A673 (cell line): Measurements from ENCODE around the gene RAP1B. TPM values are rescaled to one million over a fixed set of nuclear protein-coding genes. Genes with fewer than 3 reads are reported as not detected.
A peak's percentile ranks its signal among the peaks of the same experiment; 100 is the strongest.

ENCODE experiments used
- BruUV-seq: library from RNA; stranded (reverse); fragments of 400-500 nt; replicated peaks from 2 replicates; lab custom pipeline; 2021; lab: Mats Ljungman, UMichigan
- CTCF ChIA-PET: fragments of 300-600 bp; sonication (Branson Sonifier 250); formaldehyde crosslinking; loops from one replicate; lab custom pipeline; 2022; ENCODE audit warnings: antibody characterized with exemption; lab: Charles Lee
- POLR2A ChIA-PET: fragments of 300-600 bp; sonication (Branson Sonifier 250); formaldehyde crosslinking; loops from one replicate; lab custom pipeline; 2022; ENCODE audit warnings: antibody characterized with exemption; ENCODE audit not compliant: low non-redundant PET; lab: Charles Lee
- DNase-seq: peaks from one replicate; pipeline ENCODE4 v3.0.0-alpha.2; 2015; ENCODE audit warnings: low spot score
- H3K27ac ChIP-seq: fragments of 200-600 bp; sonication (generic); 2 replicates; pipeline ENCODE4 v1.5.1; 2016; ENCODE audit warnings: mixed run types, low read depth, mild to moderate bottlenecking, mixed read lengths, antibody characterized with exemption, low read length; ENCODE audit not compliant: poor library complexity, severe bottlenecking
- H3K27me3 ChIP-seq: fragments of 200-600 bp; sonication (generic); replicated peaks from 2 replicates; pipeline ENCODE4 v1.6.1; 2017; ENCODE audit warnings: mixed run types, low read depth, mild to moderate bottlenecking, mixed read lengths, antibody characterized with exemption, low read length; ENCODE audit not compliant: insufficient read depth, poor library complexity
- H3K36me3 ChIP-seq: fragments of 200-600 bp; sonication (generic); 2 replicates; pipeline ENCODE4 v1.6.1; 2016; ENCODE audit warnings: mixed run types, mild to moderate bottlenecking, mixed read lengths, antibody characterized with exemption, low read length; ENCODE audit not compliant: insufficient read depth, poor library complexity, severe bottlenecking
- H3K4me1 ChIP-seq: fragments of 200-600 bp; sonication (generic); 2 replicates; pipeline ENCODE4 v1.6.1; 2017; ENCODE audit warnings: mixed run types, mild to moderate bottlenecking, mixed read lengths, antibody characterized with exemption, low read length; ENCODE audit not compliant: insufficient read depth, poor library complexity, severe bottlenecking
- H3K4me3 ChIP-seq: fragments of 200-600 bp; sonication (generic); 2 replicates; pipeline ENCODE4 v1.5.1; 2016; ENCODE audit warnings: low read depth, mixed run types, mild to moderate bottlenecking, mixed read lengths, low read length; ENCODE audit not compliant: poor library complexity, severe bottlenecking
- H3K9me3 ChIP-seq: fragments of 200-600 bp; sonication (generic); 2 replicates; pipeline ENCODE4 v1.6.1; 2016; ENCODE audit warnings: mixed run types, low read depth, mild to moderate bottlenecking, mixed read lengths, antibody characterized with exemption, low read length; ENCODE audit not compliant: poor library complexity, severe bottlenecking
- EZH2 ChIP-seq: fragments of 200-600 bp; sonication (generic); IDR thresholded peaks from 2 replicates; pipeline ENCODE4 v1.6.1; 2017; ENCODE audit warnings: borderline replicate concordance, low read depth, mild to moderate bottlenecking, mixed read lengths, antibody characterized with exemption, low read length; ENCODE audit not compliant: poor library complexity, severe bottlenecking
- intact Hi-C: fragments of 100-400 bp; cut with micrococcal nuclease; formaldehyde crosslinking; loops from one replicate; pipeline ENCODE4 v1.10.0; 2022; ENCODE audit not compliant: unreplicated experiment
- total RNA-seq: library from RNA; stranded (reverse); gene quantifications from 2 replicates; pipeline ENCODE4 v1.2.3, GENCODE V29; 2021
- TF ChIP-seq, protein P1 (sequence below): fragments of 300-800, 200-600 bp; sonication (generic); conservative IDR thresholded peaks from 2 replicates; pipeline ENCODE4 v1.5.1; 2017; ENCODE audit warnings: low read depth, mild to moderate bottlenecking, antibody characterized with exemption, low read length, moderate library complexity, mixed read lengths

The RAP1B gene
- total RNA-seq, 1 experiment from 2014 or later = 148 TPM

DNA sequence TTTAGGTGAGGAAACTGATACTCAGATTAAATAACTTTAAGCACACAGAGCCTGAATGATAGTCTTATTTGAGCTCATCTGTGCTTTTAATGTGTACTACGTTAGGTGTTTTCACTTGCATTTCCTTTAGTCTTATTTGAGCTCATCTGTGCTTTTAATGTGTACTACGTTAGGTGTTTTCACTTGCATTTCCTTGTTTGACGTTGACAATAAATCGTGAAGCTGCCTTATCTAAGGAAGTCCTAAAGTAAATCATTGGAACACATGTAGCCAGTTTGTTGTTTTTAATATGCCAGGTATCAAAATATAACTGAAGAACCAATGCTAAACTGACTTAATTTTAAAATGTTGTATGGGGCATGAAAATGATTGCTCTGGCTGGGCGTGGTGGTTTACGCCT lies 2.0 kb downstream of the RAP1B start:
- ChIA-PET POLR2A (no interaction called here), CTCF (no interaction called here)
- TF ChIP-seq, protein P1, sequence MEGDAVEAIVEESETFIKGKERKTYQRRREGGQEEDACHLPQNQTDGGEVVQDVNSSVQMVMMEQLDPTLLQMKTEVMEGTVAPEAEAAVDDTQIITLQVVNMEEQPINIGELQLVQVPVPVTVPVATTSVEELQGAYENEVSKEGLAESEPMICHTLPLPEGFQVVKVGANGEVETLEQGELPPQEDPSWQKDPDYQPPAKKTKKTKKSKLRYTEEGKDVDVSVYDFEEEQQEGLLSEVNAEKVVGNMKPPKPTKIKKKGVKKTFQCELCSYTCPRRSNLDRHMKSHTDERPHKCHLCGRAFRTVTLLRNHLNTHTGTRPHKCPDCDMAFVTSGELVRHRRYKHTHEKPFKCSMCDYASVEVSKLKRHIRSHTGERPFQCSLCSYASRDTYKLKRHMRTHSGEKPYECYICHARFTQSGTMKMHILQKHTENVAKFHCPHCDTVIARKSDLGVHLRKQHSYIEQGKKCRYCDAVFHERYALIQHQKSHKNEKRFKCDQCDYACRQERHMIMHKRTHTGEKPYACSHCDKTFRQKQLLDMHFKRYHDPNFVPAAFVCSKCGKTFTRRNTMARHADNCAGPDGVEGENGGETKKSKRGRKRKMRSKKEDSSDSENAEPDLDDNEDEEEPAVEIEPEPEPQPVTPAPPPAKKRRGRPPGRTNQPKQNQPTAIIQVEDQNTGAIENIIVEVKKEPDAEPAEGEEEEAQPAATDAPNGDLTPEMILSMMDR = no peak
- TF ChIP-seq EZH2 = no peak
- no peak overlapping the region for H3K27ac ChIP-seq
- H3K4me3 ChIP-seq = peak overlapping the region; percentile 91
- no peaks in the 10 kb centered on the region for H3K27me3 ChIP-seq
- no peaks in the 10 kb centered on the region for H3K36me3 ChIP-seq
- no TSS peak for BruUV-seq
- no peak for DNase-seq
- H3K4me1 ChIP-seq = peaks cover 23% of the 10 kb centered on the region
- intact Hi-C loops = loop anchor here (5.0 kb wide), 3 partner anchors 65 to 255 kb away; no protein-coding TSS in a partner anchor
- H3K9me3 ChIP-seq = no peaks in the 10 kb centered on the region

DNA sequence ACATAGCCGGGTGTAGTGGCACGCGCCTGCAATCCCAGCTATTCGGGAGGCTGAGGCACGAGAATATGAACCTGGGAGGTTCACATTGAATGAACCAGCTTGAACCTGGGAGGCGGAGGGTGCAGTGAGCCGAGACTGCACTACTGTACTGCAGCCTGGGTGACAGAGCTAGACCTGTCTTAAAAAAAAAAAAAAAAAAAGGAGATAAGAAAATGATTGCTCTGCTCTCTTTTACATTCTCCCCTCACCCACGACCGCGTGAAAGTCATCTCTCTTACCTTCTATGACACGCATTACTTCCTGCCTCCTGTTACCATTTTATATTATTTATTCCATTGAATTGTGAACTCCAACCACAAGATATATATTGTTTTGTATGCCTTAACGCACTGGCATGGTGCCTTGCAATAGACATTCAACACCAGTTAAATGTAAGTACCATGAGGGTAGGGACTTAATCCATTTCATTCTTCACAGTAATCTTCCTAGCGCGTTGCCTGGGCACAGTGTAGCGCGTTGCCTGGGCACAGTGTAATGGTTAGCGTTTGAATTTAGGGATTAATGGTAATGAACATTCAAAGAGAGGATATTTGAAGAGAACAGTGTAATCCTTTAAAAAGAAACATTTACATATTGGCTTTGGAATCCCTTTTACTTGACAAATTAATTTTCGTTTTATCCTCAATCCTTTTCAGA lies 2.7 kb downstream of the RAP1B start:
- intact Hi-C loops = loop anchor here (5.0 kb wide), 3 partner anchors 64 to 256 kb away; no protein-coding TSS in a partner anchor
- Histone ChIP-seq H3K36me3 (no peaks in the 10 kb centered on the region), H3K27me3 (no peaks in the 10 kb centered on the region), H3K4me3 (peak overlapping the region; percentile 91), H3K27ac (no peak overlapping the region), H3K4me1 (peaks cover 23% of the 10 kb centered on the region), H3K9me3 (no peaks in the 10 kb centered on the region)
- CTCF ChIA-PET = no interaction called here
- POLR2A ChIA-PET = no interaction called here
- no TSS peak for BruUV-seq
- TF ChIP-seq, protein P1 = no peak
- TF ChIP-seq EZH2 = no peak
- no peak for DNase-seq

DNA sequence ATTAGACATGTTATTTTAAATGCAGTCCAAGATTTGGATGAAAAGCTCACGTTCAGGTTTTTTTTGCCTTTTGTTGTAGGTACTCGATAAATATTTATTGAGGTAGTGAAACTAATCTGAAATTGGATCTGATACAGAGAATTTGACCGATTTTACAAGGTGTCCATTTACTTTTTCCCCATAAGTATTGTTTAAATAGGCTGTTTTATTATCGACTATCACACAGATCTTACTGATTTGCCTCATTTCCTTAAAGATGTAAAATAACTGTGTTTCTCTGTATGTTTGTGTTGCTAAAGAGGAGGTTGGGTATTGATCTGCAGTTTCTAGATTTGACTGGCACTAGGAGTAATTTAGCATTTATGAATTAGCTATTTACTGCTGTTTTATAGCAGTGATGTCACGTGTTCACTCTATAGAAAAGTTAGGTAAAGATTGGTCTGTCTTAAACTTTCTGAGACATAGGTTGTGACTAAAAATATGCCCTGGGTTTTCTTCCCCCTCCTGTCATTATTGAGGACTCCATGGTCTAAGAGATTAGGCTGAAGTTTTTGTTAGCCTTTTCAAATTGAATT lies 3.5 kb downstream of the RAP1B start:
- H3K36me3 ChIP-seq = no peaks in the 10 kb centered on the region
- no peaks in the 10 kb centered on the region for H3K9me3 ChIP-seq
- H3K27ac ChIP-seq = no peak overlapping the region
- BruUV-seq = no TSS peak
- CTCF ChIA-PET = no interaction called here
- no peak overlapping the region for H3K4me3 ChIP-seq
- intact Hi-C loops = loop anchor here (5.0 kb wide), 3 partner anchors 63 to 257 kb away; no protein-coding TSS in a partner anchor
- H3K27me3 ChIP-seq = no peaks in the 10 kb centered on the region
- POLR2A ChIA-PET = no interaction called here
- peaks cover 23% of the 10 kb centered on the region for H3K4me1 ChIP-seq
- no peak for DNase-seq
- TF ChIP-seq, protein P1 = no peak
- no peak for TF ChIP-seq EZH2
